H1 (cell line): ENCODE results near the gene NUDT1. TPM values are rescaled to one million over a fixed set of nuclear protein-coding genes. Genes with fewer than 3 reads are reported as not detected.

ENCODE experiments used
- RFX5 ChIP-seq: IDR thresholded peaks from 2 replicates; pipeline ENCODE4 v1.6.1; 2011; ENCODE audit warnings: low read depth, low read length, improper control_type of control experiment, borderline replicate concordance
- RNF2 ChIP-seq: fragments of 200-900, 300-1000 bp; sonication (generic); IDR thresholded peaks from 2 replicates; pipeline ENCODE4 v1.7.1; 2016; ENCODE audit warnings: borderline replicate concordance, low read depth, mild to moderate bottlenecking, antibody characterized with exemption, low read length; ENCODE audit not compliant: poor library complexity, severe bottlenecking; ENCODE audit errors: missing control alignments
- SP1 ChIP-seq: IDR thresholded peaks from 2 replicates; pipeline ENCODE4 v1.6.1; 2011; ENCODE audit warnings: low read depth, low read length
- polyA plus RNA-seq, 7 experiments: library from polyadenylated mRNA; depleted of rRNA in 3 of 7; stranded (reverse) in 5 of 7; unstranded in 2 of 7; fragments of >200 nt in 5 of 7; fragments of 200-250 nt in 2 of 7; gene quantifications; 1 replicate in 5 of 7; 2 replicates in 1 of 7; 4 replicates in 1 of 7; pipeline versions ENCODE4 v1.2.1 to v1.2.3, GENCODE V29; 2011 to 2013; ENCODE audit warnings: missing spikeins in 2 of 7, mixed read lengths in 2 of 7
- total RNA-seq: library from RNA; stranded (reverse); fragmentation: NEBNext Ultra II Directional; extraction: Animal tissue kit (Norgen Biotek cat#: 25700); gene quantifications from 2 replicates; pipeline ENCODE4 v1.2.1, GENCODE V29; 2021

The NUDT1 gene
- total and polyA plus RNA-seq, 2 of the 8 experiments (the other 6 are each of a cell fraction or from before 2014, with no cell fraction given): 76.1 to 89.5 TPM

DNA sequence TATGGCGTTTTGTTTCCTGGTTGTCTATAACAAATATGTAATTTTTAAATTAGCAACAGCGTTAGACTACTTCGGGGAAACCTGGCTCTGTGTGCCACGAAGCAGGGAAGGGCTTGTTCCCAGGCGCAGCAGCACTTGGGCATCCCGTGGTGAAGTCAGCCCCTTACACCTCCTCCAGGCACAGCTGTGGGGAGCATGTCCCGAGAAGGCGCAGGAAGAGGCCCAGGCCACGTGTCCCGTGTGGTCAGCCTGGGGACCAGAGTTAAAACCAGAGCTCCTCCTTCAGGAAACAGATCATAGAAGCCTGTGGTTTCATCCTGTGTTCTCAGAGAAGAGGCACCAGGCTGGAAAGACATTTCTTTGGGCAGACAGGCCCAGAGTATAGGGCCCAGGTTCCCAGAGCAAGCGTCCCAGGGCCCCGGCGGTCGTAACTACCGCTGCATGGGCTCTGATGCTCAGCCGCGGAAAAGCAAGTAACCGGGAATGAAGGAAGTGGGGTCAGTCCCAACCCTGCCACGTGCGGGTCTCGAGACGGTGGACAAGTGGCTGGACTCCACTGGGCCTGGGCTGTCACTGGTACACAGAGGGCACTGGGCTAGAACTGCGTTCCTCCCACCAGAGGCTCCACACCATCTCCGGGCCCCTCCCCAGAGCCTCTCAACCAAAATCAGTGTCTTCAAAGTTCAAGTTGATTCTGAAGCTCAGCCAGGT, 7.1 kb downstream of the NUDT1 start (continued):
- TF ChIP-seq RFX5 (no peak), SP1 (no peak), RNF2 (no peak)
